Measurements from ENCODE around the gene CHD2.

DNA sequence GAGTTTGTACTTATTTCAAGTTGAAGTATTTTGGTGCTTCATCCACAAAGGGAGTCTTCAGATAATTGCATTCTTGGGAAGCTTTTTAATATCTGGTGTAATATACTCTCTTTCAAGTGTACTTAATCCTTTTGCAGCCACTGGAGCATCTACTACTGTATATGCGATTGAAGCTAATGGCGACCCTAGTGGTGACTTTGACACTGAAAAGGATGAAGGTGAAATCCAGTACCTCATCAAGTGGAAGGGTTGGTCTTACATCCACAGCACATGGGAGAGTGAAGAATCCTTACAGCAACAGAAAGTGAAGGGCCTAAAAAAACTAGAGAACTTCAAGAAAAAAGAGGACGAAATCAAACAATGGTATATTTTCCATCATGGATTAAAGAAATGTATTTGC is 42.6 kb downstream of the CHD2 start:
- TF ChIP-seq POLR2A (IDR thresholded peaks at IDR 0.05) = no peak
- TF ChIP-seq, protein P1, sequence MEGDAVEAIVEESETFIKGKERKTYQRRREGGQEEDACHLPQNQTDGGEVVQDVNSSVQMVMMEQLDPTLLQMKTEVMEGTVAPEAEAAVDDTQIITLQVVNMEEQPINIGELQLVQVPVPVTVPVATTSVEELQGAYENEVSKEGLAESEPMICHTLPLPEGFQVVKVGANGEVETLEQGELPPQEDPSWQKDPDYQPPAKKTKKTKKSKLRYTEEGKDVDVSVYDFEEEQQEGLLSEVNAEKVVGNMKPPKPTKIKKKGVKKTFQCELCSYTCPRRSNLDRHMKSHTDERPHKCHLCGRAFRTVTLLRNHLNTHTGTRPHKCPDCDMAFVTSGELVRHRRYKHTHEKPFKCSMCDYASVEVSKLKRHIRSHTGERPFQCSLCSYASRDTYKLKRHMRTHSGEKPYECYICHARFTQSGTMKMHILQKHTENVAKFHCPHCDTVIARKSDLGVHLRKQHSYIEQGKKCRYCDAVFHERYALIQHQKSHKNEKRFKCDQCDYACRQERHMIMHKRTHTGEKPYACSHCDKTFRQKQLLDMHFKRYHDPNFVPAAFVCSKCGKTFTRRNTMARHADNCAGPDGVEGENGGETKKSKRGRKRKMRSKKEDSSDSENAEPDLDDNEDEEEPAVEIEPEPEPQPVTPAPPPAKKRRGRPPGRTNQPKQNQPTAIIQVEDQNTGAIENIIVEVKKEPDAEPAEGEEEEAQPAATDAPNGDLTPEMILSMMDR (IDR thresholded peaks at IDR 0.05) = no peak

Data from thyroid gland (tissue), 4 donors.